GM23248 (cell line): ENCODE data around the gene WBP11. TPM values are rescaled to one million over a fixed set of nuclear protein-coding genes. Genes with fewer than 3 reads are reported as not detected.

Source experiments
- DNase-seq: peaks from one replicate; pipeline ENCODE4 v3.0.0-alpha.2; 2015
- H2AFZ ChIP-seq: fragments of 200-600 bp; sonication (generic); 2 replicates; pipeline ENCODE4 v1.6.1; 2016; ENCODE audit warnings: antibody characterized with exemption
- H3F3A ChIP-seq: fragments of 200-600 bp; sonication (generic); 2 replicates; pipeline ENCODE4 v1.6.1; 2016; ENCODE audit warnings: mild to moderate bottlenecking, antibody characterized with exemption, mixed run types; ENCODE audit not compliant: insufficient read depth
- H3K27ac ChIP-seq: fragments of 200-600 bp; sonication (generic); 2 replicates; pipeline ENCODE4 v1.5.1; 2016; ENCODE audit warnings: mild to moderate bottlenecking
- H3K27me3 ChIP-seq: fragments of 200-600 bp; sonication (generic); replicated peaks from 2 replicates; pipeline ENCODE4 v1.6.1; 2016; ENCODE audit warnings: mild to moderate bottlenecking; ENCODE audit not compliant: insufficient read depth
- H3K36me3 ChIP-seq: fragments of 200-600 bp; sonication (generic); 2 replicates; pipeline ENCODE4 v1.6.1; 2016; ENCODE audit warnings: low read depth, mild to moderate bottlenecking
- H3K4me1 ChIP-seq: fragments of 200-600 bp; sonication (generic); 2 replicates; pipeline ENCODE4 v1.6.1; 2016; ENCODE audit warnings: mild to moderate bottlenecking; ENCODE audit not compliant: insufficient read depth
- H3K4me2 ChIP-seq: fragments of 200-600 bp; sonication (generic); one replicate; pipeline ENCODE4 v1.6.1; 2016; ENCODE audit warnings: mild to moderate bottlenecking; ENCODE audit not compliant: unreplicated experiment
- H3K4me3 ChIP-seq: fragments of 200-600 bp; sonication (generic); 2 replicates; pipeline ENCODE4 v1.5.1; 2016; ENCODE audit warnings: mild to moderate bottlenecking
- H3K79me2 ChIP-seq: fragments of 200-600 bp; sonication (generic); 2 replicates; pipeline ENCODE4 v1.6.1; 2016; ENCODE audit warnings: mild to moderate bottlenecking; ENCODE audit not compliant: insufficient read depth
- H3K9ac ChIP-seq: fragments of 200-600 bp; sonication (generic); 2 replicates; pipeline ENCODE4 v1.6.1; 2016; ENCODE audit warnings: mild to moderate bottlenecking
- H3K9me2 ChIP-seq: fragments of 200-600 bp; sonication (generic); 2 replicates; pipeline ENCODE4 v1.6.1; 2016; ENCODE audit warnings: mixed run types, mild to moderate bottlenecking, moderate library complexity; ENCODE audit not compliant: insufficient read depth
- H3K9me3 ChIP-seq: fragments of 200-600 bp; sonication (generic); one replicate; pipeline ENCODE4 v1.6.1; 2017; ENCODE audit warnings: low read depth
- H4K20me1 ChIP-seq: fragments of 200-600 bp; sonication (generic); 2 replicates; pipeline ENCODE4 v1.6.0; 2016; ENCODE audit not compliant: insufficient read depth
- EZH2 ChIP-seq: fragments of 200-600 bp; sonication (generic); IDR thresholded peaks from 2 replicates; pipeline ENCODE4 v1.6.1; 2018; ENCODE audit warnings: antibody characterized with exemption, mild to moderate bottlenecking; ENCODE audit not compliant: insufficient read depth, poor library complexity, severe bottlenecking
- EZH2phosphoT487 ChIP-seq: fragments of 200-600 bp; sonication (generic); IDR thresholded peaks from 2 replicates; pipeline ENCODE4 v1.6.1; 2018; ENCODE audit warnings: antibody characterized with exemption, moderate library complexity, mild to moderate bottlenecking, low read depth; ENCODE audit not compliant: insufficient read depth
- WGBS, 2 experiments: methylation state at CpG; one replicate each; pipeline ENCODE4 v1.1.6; 2015 to 2017; ENCODE audit warnings: low lambda C conversion rate in 2 of 2, low coverage in 1 of 2; ENCODE audit errors: missing lambda C conversion rate in 2 of 2; 5-methylcytosine and 5-hydroxymethylcytosine counted together
- in situ Hi-C: fragments of 300-500 bp; cut with MboI; formaldehyde crosslinking; loops from 2 replicates; pipeline ENCODE4 v1.15.0; 2020
- polyA plus RNA-seq: library from polyadenylated mRNA; unstranded; fragments of >200 nt; fragmentation: Nextera tagmentation; extraction: Ambion mirVana; gene quantifications from 2 replicates; pipeline ENCODE4 v1.2.1, GENCODE V29; 2016
- total RNA-seq: library from RNA; depleted of rRNA; stranded (reverse); fragments of >200 nt; shearing (Covaris generic); gene quantifications from 2 replicates; pipeline ENCODE4 v1.2.3, GENCODE V29; 2014

The WBP11 gene
- total and polyA plus RNA-seq, 2 experiments from 2014 or later, result 5.5 to 44.0 TPM

DNA sequence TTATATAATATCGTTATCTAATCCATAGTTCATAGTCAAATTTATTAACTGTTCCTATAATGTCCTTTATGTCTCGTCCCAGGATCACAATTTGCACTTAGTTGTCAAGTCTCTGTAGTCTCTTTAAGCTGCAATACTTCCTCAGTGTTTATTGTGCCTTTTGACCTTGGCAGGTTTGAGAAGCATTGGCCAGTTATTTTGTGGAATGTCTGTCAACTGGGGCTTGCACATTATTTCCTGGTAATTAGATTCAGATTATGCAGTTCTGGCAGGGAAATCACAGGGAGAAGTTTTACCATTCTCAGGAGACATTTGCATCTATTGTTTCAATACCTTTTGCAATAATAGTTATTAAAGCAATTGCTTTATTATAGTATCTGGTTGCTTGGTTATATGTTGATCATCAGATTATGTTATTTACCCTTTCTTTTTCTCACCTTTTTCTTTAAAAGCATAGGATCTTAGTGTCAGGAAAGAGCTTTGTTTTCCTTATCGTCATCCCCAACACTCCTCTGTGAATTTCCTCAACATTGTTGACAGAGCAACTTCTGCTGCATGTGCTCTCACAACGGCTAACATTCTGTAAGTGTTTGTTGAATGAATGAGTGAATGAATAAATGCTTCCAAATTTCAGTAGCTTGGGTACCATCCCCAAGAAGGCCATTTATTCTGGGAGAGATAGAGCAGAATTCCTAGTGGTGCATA is 43.8 kb upstream of the WBP11 start:
- Histone ChIP-seq H3K79me2 (no peaks in the 10 kb centered on the region), H3K4me2 (no peak overlapping the region), H3K9me2 (no peaks in the 10 kb centered on the region), H3K4me3 (no peak overlapping the region), H2AFZ (no peak overlapping the region), H3K9me3 (no peaks in the 10 kb centered on the region), H3K27me3 (no peaks in the 10 kb centered on the region), H3K4me1 (peaks cover 33% of the 10 kb centered on the region), H3F3A (0 out of 2 replicates have a peak, but pooled peaks cover 7% of the 10 kb centered on the region), H3K27ac (no peak overlapping the region), H3K36me3 (no peaks in the 10 kb centered on the region), H3K9ac (no peak overlapping the region), H4K20me1 (no peaks in the 10 kb centered on the region)
- WGBS, 2 experiments, result 56 to 58% methylated on average over 4 of the region's 4 CpGs
- no peak for DNase-seq
- TF ChIP-seq EZH2, result no peak
- TF ChIP-seq EZH2phosphoT487, result no peak
- in situ Hi-C loops, result no loop called here

DNA sequence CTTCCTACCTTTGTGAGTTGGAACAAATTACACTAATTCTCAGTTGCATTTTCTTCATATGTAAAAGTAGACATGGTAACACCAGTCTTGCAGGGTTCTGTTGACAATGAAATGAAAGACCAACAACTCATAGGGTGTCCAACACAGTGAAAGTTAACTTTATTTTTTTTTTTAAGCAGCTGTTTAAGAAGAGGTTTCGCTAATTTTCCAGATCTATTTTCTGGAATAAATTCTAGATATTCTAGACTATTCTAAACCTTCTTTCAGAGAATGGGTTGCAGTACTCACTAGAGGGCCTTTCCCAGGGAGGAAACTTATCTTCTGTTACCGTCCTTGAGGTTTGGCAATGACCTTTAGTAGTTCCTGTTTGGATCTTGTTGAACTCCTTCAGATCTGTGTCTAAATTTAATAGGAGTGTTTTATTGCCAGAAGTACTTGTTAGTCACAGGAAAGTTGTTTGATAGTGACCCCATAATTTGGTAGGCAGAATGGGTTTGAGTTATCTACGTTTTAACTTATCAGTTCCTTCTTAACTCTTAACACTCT is 42.8 kb upstream of the WBP11 start:
- Histone ChIP-seq H3K4me1 (peaks cover 42% of the 10 kb centered on the region), H3F3A (0 out of 2 replicates have a peak, but pooled peaks cover 7% of the 10 kb centered on the region), H3K9me2 (no peaks in the 10 kb centered on the region), H4K20me1 (no peaks in the 10 kb centered on the region), H3K27me3 (no peaks in the 10 kb centered on the region), H3K4me3 (no peak overlapping the region), H3K79me2 (no peaks in the 10 kb centered on the region), H3K36me3 (no peaks in the 10 kb centered on the region), H2AFZ (no peak overlapping the region), H3K9ac (no peak overlapping the region), H3K27ac (no peak overlapping the region), H3K4me2 (no peak overlapping the region), H3K9me3 (no peaks in the 10 kb centered on the region)
- no peak for DNase-seq
- in situ Hi-C loops, result no loop called here
- TF ChIP-seq EZH2 (no peak), EZH2phosphoT487 (no peak)
- WGBS, 2 experiments, result 55 to 63% methylated on average over 3 of the region's 3 CpGs

GRCh38 chr12:14845350-14845750 is 42.1 kb upstream of the WBP11 start:
- no peak overlapping the region for H3K27ac ChIP-seq
- in situ Hi-C loops, result no loop called here
- no peak overlapping the region for H3K4me2 ChIP-seq
- no peaks in the 10 kb centered on the region for H3K9me2 ChIP-seq
- H3K4me1 ChIP-seq, result peaks cover 42% of the 10 kb centered on the region
- WGBS, 2 experiments, result 3 to 16% methylated on average over 3 of the region's 3 CpGs
- H3K36me3 ChIP-seq, result no peaks in the 10 kb centered on the region
- H3K27me3 ChIP-seq, result no peaks in the 10 kb centered on the region
- H3K79me2 ChIP-seq, result no peaks in the 10 kb centered on the region
- peak; percentile 77 for DNase-seq
- no peak for TF ChIP-seq EZH2
- no peak for TF ChIP-seq EZH2phosphoT487
- H2AFZ ChIP-seq, result no peak overlapping the region
- no peak overlapping the region for H3K9ac ChIP-seq
- no peaks in the 10 kb centered on the region for H3K9me3 ChIP-seq
- H3K4me3 ChIP-seq, result no peak overlapping the region
- H4K20me1 ChIP-seq, result no peaks in the 10 kb centered on the region
- 0 out of 2 replicates have a peak, but pooled peaks cover 7% of the 10 kb centered on the region for H3F3A ChIP-seq

DNA sequence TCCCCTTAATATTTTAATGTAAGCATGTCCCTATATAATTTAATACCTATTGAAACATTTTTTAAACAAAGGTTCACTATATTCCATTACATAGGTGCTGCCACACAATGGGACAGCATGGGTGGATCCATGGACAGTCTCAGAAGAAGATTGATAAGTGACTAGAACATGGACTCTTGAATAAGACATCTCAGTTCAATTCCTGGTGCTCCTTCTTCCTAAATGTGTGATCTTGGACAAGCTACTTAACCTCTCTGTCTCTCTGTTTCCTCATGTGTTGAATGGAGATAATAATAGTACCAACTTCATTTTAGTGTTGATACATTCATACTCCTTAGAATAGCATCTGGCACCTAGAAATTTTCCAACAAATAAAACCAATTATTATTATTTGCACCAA is 41.1 kb upstream of the WBP11 start:
- in situ Hi-C loops, result loop anchor here (5.0 kb wide), 1 partner anchor 153 kb away; no protein-coding TSS in a partner anchor
- H3K4me3 ChIP-seq, result no peak overlapping the region
- no peak overlapping the region for H3K27ac ChIP-seq
- H2AFZ ChIP-seq, result no peak overlapping the region
- no peak for DNase-seq
- H3K4me1 ChIP-seq, result peaks cover 35% of the 10 kb centered on the region
- no peaks in the 10 kb centered on the region for H3K36me3 ChIP-seq
- H3K27me3 ChIP-seq, result no peaks in the 10 kb centered on the region
- TF ChIP-seq EZH2 (no peak), EZH2phosphoT487 (no peak)
- H3K9ac ChIP-seq, result no peak overlapping the region
- 0 out of 2 replicates have a peak, but pooled peaks cover 7% of the 10 kb centered on the region for H3F3A ChIP-seq
- no peaks in the 10 kb centered on the region for H3K79me2 ChIP-seq
- H3K9me2 ChIP-seq, result no peaks in the 10 kb centered on the region
- no peak overlapping the region for H3K4me2 ChIP-seq
- no peaks in the 10 kb centered on the region for H4K20me1 ChIP-seq
- no peaks in the 10 kb centered on the region for H3K9me3 ChIP-seq
